Neural progenitor cell (in vitro differentiated cells): Measurements from ENCODE around the gene HOXA10. TPM values are rescaled to one million over a fixed set of nuclear protein-coding genes. Genes with fewer than 3 reads are reported as not detected.

ENCODE experiments used
- DNase-seq: peaks from one replicate; pipeline ENCODE4 v3.0.0-alpha.2; 2016; ENCODE audit warnings: low spot score
- H2AFZ ChIP-seq: fragments of 200-600 bp; sonication (generic); replicated peaks from 2 replicates; pipeline ENCODE4 v1.6.1; 2016; ENCODE audit warnings: antibody characterized with exemption
- H3F3A ChIP-seq: fragments of 200-600 bp; sonication (generic); 2 replicates; pipeline ENCODE4 v1.6.1; 2016; ENCODE audit warnings: antibody characterized with exemption, low read depth
- H3K27ac ChIP-seq: fragments of 200-600 bp; sonication (generic); 2 replicates; pipeline ENCODE4 v1.5.1; 2016; ENCODE audit warnings: mild to moderate bottlenecking
- H3K27me3 ChIP-seq: fragments of 200-600 bp; sonication (generic); 2 replicates; pipeline ENCODE4 v1.6.1; 2016; ENCODE audit warnings: mild to moderate bottlenecking, moderate library complexity
- H3K36me3 ChIP-seq: fragments of 200-600 bp; sonication (generic); 2 replicates; pipeline ENCODE4 v1.5.1; 2016
- H3K4me1 ChIP-seq: fragments of 200-600 bp; sonication (generic); 2 replicates; pipeline ENCODE4 v1.6.1; 2016; ENCODE audit warnings: mixed run types
- H3K4me2 ChIP-seq: fragments of 200-600 bp; sonication (generic); 2 replicates; pipeline ENCODE4 v1.6.1; 2016
- H3K4me3 ChIP-seq: fragments of 200-600 bp; sonication (generic); 2 replicates; pipeline ENCODE4 v1.5.1; 2016
- H3K79me2 ChIP-seq: fragments of 200-600 bp; sonication (generic); 2 replicates; pipeline ENCODE4 v1.6.1; 2016; ENCODE audit warnings: low read depth
- H3K9ac ChIP-seq: fragments of 200-600 bp; sonication (generic); 2 replicates; pipeline ENCODE4 v1.6.1; 2016
- H3K9me3 ChIP-seq: fragments of 200-600 bp; sonication (generic); 2 replicates; pipeline ENCODE4 v1.5.1; 2016; ENCODE audit warnings: low read depth
- H4K20me1 ChIP-seq: fragments of 200-600 bp; sonication (generic); 2 replicates; pipeline ENCODE4 v1.6.1; 2016; ENCODE audit warnings: low read depth
- H3K27ac Mint-ChIP-seq: 3 replicates; pipeline ENCODE4 v1.8.0; 2021; ENCODE audit warnings: mixed read lengths
- H3K27me3 Mint-ChIP-seq: 2 replicates; pipeline ENCODE4 v1.8.0; 2022; ENCODE audit warnings: low read depth, mild to moderate bottlenecking, inconsistent platforms, moderate library complexity, mixed read lengths; ENCODE audit not compliant: insufficient read depth
- H3K36me3 Mint-ChIP-seq: 3 replicates; pipeline ENCODE4 v1.8.0; 2021; ENCODE audit warnings: mixed read lengths
- H3K4me1 Mint-ChIP-seq: 3 replicates; pipeline ENCODE4 v1.8.0; 2021; ENCODE audit warnings: mixed read lengths
- H3K4me3 Mint-ChIP-seq: 3 replicates; pipeline ENCODE4 v1.8.0; 2021; ENCODE audit warnings: mild to moderate bottlenecking, moderate library complexity, mixed read lengths
- H3K9me3 Mint-ChIP-seq: 3 replicates; pipeline ENCODE4 v1.8.0; 2020; ENCODE audit warnings: mixed read lengths
- CTCF ChIP-seq: fragments of 200-600 bp; sonication (generic); IDR thresholded peaks from 2 replicates; pipeline ENCODE4 v1.5.1; 2017; ENCODE audit warnings: antibody characterized with exemption, mild to moderate bottlenecking
- EZH2 ChIP-seq: fragments of 200-600 bp; sonication (generic); IDR thresholded peaks from 2 replicates; pipeline ENCODE4 v1.6.1; 2017; ENCODE audit warnings: antibody characterized with exemption, mild to moderate bottlenecking, moderate library complexity
- EZH2phosphoT487 ChIP-seq: fragments of 200-600 bp; sonication (generic); IDR thresholded peaks from 2 replicates; pipeline ENCODE4 v1.6.1; 2017; ENCODE audit warnings: antibody characterized with exemption
- total RNA-seq: library from RNA; depleted of rRNA; stranded (reverse); fragments of >200 nt; gene quantifications from 2 replicates; pipeline ENCODE4 v1.2.3, GENCODE V29; 2015; ENCODE audit warnings: low replicate concordance

HOXA10 gene
- total RNA-seq, 1 donor from 2014 or later = not detected

- Histone ChIP-seq H3K36me3 (no peaks in the 10 kb centered on the region), H3K27ac (no peak overlapping the region), H2AFZ (peak overlapping the region; percentile 99), H3K4me2 (peak overlapping the region; percentile 77), H3K27me3 (peaks cover 100% of the 10 kb centered on the region), H3K9ac (no peak overlapping the region), H3K4me3 (peak overlapping the region; percentile 47), H3K79me2 (no peaks in the 10 kb centered on the region), H3K4me1 (no peaks in the 10 kb centered on the region), H4K20me1 (peaks cover 55% of the 10 kb centered on the region), H3F3A (no peaks in the 10 kb centered on the region), H3K9me3 (no peaks in the 10 kb centered on the region)
- no peak overlapping the region for H3K27ac Mint-ChIP-seq
- peaks cover 15% of the 10 kb centered on the region for H3K9me3 Mint-ChIP-seq
- TF ChIP-seq EZH2phosphoT487 = no peak
- no peak for TF ChIP-seq EZH2
- TF ChIP-seq CTCF = no peak
- no peak overlapping the region for H3K4me3 Mint-ChIP-seq
- H3K4me1 Mint-ChIP-seq = peaks cover 4% of the 10 kb centered on the region
- peaks cover 90% of the 10 kb centered on the region for H3K27me3 Mint-ChIP-seq
- no peak for DNase-seq
- peaks cover 2% of the 10 kb centered on the region for H3K36me3 Mint-ChIP-seq
Measured at GRCh38 chr7:27160145-27160545, 14.0 kb downstream of the HOXA10 start.

- Histone ChIP-seq H3K9ac (no peak overlapping the region), H3K4me2 (no peak overlapping the region), H3F3A (no peaks in the 10 kb centered on the region), H3K9me3 (no peaks in the 10 kb centered on the region), H3K4me1 (no peaks in the 10 kb centered on the region), H3K36me3 (no peaks in the 10 kb centered on the region), H3K27me3 (peaks cover 100% of the 10 kb centered on the region), H4K20me1 (peaks cover 54% of the 10 kb centered on the region), H3K79me2 (no peaks in the 10 kb centered on the region), H3K4me3 (no peak overlapping the region), H2AFZ (no peak overlapping the region), H3K27ac (no peak overlapping the region)
- TF ChIP-seq EZH2 = peak; percentile 67
- TF ChIP-seq CTCF = no peak
- H3K27ac Mint-ChIP-seq = no peak overlapping the region
- H3K27me3 Mint-ChIP-seq = peaks cover 92% of the 10 kb centered on the region
- peaks cover 2% of the 10 kb centered on the region for H3K36me3 Mint-ChIP-seq
- H3K4me3 Mint-ChIP-seq = peak overlapping the region; percentile 33
- peaks cover 4% of the 10 kb centered on the region for H3K4me1 Mint-ChIP-seq
- DNase-seq = no peak
- peaks cover 15% of the 10 kb centered on the region for H3K9me3 Mint-ChIP-seq
Measured at GRCh38 chr7:27159266-27160144, 14.6 kb downstream of the HOXA10 start.

- TF ChIP-seq EZH2phosphoT487 (peak; percentile 81), EZH2 (peak; percentile 80), CTCF (no peak)
Measured at GRCh38 chr7:27158436-27159265, 15.5 kb downstream of the HOXA10 start.

More at GRCh38 chr7:27158436-27159265, 15.5 kb downstream of the HOXA10 start:
- H3K79me2 ChIP-seq = no peaks in the 10 kb centered on the region
- no peak overlapping the region for H3K27ac Mint-ChIP-seq
- H3K4me3 Mint-ChIP-seq = no peak overlapping the region
- peaks cover 52% of the 10 kb centered on the region for H4K20me1 ChIP-seq
- peaks cover 4% of the 10 kb centered on the region for H3K4me1 Mint-ChIP-seq
- H3K4me3 ChIP-seq = no peak overlapping the region
- H3K27ac ChIP-seq = no peak overlapping the region
- no peak overlapping the region for H3K9ac ChIP-seq
- DNase-seq = no peak
- H3K9me3 ChIP-seq = no peaks in the 10 kb centered on the region
- no peak overlapping the region for H2AFZ ChIP-seq
- no peaks in the 10 kb centered on the region for H3F3A ChIP-seq
- H3K4me2 ChIP-seq = no peak overlapping the region
- H3K9me3 Mint-ChIP-seq = peaks cover 15% of the 10 kb centered on the region
- H3K4me1 ChIP-seq = no peaks in the 10 kb centered on the region
- no peaks in the 10 kb centered on the region for H3K36me3 ChIP-seq
- peaks cover 100% of the 10 kb centered on the region for H3K27me3 ChIP-seq
- peaks cover 92% of the 10 kb centered on the region for H3K27me3 Mint-ChIP-seq
- peaks cover 2% of the 10 kb centered on the region for H3K36me3 Mint-ChIP-seq
